Measurements from ENCODE around the gene DLG2. TPM values are rescaled to one million over a fixed set of nuclear protein-coding genes. Genes with fewer than 3 reads are reported as not detected.

DLG2 gene
- total RNA-seq, 2 donors from 2014 or later = 3.8 to 16.4 TPM

GRCh38 chr11:84069048-84069447 lies 1558.1 kb downstream of the DLG2 start:
- DNase-seq (ENCODE audit: low spot score) = no peak
- H3K27ac ChIP-seq = no peak overlapping the region
- no peak for ATAC-seq (ENCODE audit: insufficient number of reproducible peaks, low FRiP score, low read depth)
- no peaks in the 10 kb centered on the region for H3K9me3 ChIP-seq
- TF ChIP-seq CTCF (IDR thresholded peaks at IDR 0.05) = no peak
- no peaks in the 10 kb centered on the region for H3K27me3 ChIP-seq (replicated peaks; ENCODE audit: insufficient read depth)
- H3K36me3 ChIP-seq = no peaks in the 10 kb centered on the region
- H3K4me3 ChIP-seq = no peak overlapping the region
- H3K4me1 ChIP-seq (ENCODE audit: control insufficient read depth in 1 of 2, low read depth in 2 of 2) = no peaks in the 10 kb centered on the region

GRCh38 chr11:84061726-84062125 lies 1565.4 kb downstream of the DLG2 start:
- Histone ChIP-seq H3K27me3 (replicated peaks; ENCODE audit: insufficient read depth) (no peaks in the 10 kb centered on the region), H3K27ac (no peak overlapping the region), H3K4me3 (no peak overlapping the region), H3K4me1 (ENCODE audit: control insufficient read depth in 1 of 2, low read depth in 2 of 2) (no peaks in the 10 kb centered on the region), H3K36me3 (no peaks in the 10 kb centered on the region), H3K9me3 (no peaks in the 10 kb centered on the region)
- TF ChIP-seq CTCF (IDR thresholded peaks at IDR 0.05) = no peak
- ATAC-seq (ENCODE audit: insufficient number of reproducible peaks, low FRiP score, low read depth) (no peak), DNase-seq (ENCODE audit: low spot score) (no peak)

GRCh38 chr11:84056653-84057376 lies 1570.3 kb downstream of the DLG2 start:
- H3K9me3 ChIP-seq = no peaks in the 10 kb centered on the region
- H3K36me3 ChIP-seq = no peaks in the 10 kb centered on the region
- H3K27me3 ChIP-seq (replicated peaks; ENCODE audit: insufficient read depth) = no peaks in the 10 kb centered on the region
- ATAC-seq (ENCODE audit: insufficient number of reproducible peaks, low FRiP score, low read depth) (no peak), DNase-seq (ENCODE audit: low spot score) (no peak)
- H3K4me1 ChIP-seq (ENCODE audit: control insufficient read depth in 1 of 2, low read depth in 2 of 2) = no peaks in the 10 kb centered on the region
- no peak for TF ChIP-seq CTCF (IDR thresholded peaks at IDR 0.05)
- no peak overlapping the region for H3K27ac ChIP-seq
- no peak overlapping the region for H3K4me3 ChIP-seq

GRCh38 chr11:84045146-84045545 lies 1582.0 kb downstream of the DLG2 start:
- H3K36me3 ChIP-seq = no peaks in the 10 kb centered on the region
- no peak for ATAC-seq (ENCODE audit: insufficient number of reproducible peaks, low FRiP score, low read depth)
- no peak for TF ChIP-seq CTCF (IDR thresholded peaks at IDR 0.05)

GRCh38 chr11:84044706-84045105 lies 1582.4 kb downstream of the DLG2 start:
- Histone ChIP-seq H3K27me3 (replicated peaks; ENCODE audit: insufficient read depth) (no peaks in the 10 kb centered on the region), H3K9me3 (no peaks in the 10 kb centered on the region), H3K4me1 (ENCODE audit: control insufficient read depth in 1 of 2, low read depth in 2 of 2) (no peaks in the 10 kb centered on the region), H3K4me3 (no peak overlapping the region), H3K27ac (no peak overlapping the region), H3K36me3 (no peaks in the 10 kb centered on the region)
- DNase-seq (ENCODE audit: low spot score) (no peak), ATAC-seq (ENCODE audit: insufficient number of reproducible peaks, low FRiP score, low read depth) (no peak)
- TF ChIP-seq CTCF (IDR thresholded peaks at IDR 0.05) = no peak

More at GRCh38 chr11:84045146-84045545, 1582.0 kb downstream of the DLG2 start:
- DNase-seq (ENCODE audit: low spot score) = no peak
- H3K4me3 ChIP-seq = no peak overlapping the region
- no peaks in the 10 kb centered on the region for H3K4me1 ChIP-seq (ENCODE audit: control insufficient read depth in 1 of 2, low read depth in 2 of 2)
- H3K27ac ChIP-seq = no peak overlapping the region
- no peaks in the 10 kb centered on the region for H3K9me3 ChIP-seq
- H3K27me3 ChIP-seq (replicated peaks; ENCODE audit: insufficient read depth) = no peaks in the 10 kb centered on the region

All from thoracic aorta (tissue), 2 donors.